ENCODE measurements around the gene VWA3A. TPM values are rescaled to one million over a fixed set of nuclear protein-coding genes. Genes with fewer than 3 reads are reported as not detected.
A peak's percentile ranks its signal among the peaks of the same experiment; 100 is the strongest.

VWA3A gene
- total RNA-seq, 2 donors from 2014 or later = not detected

DNA sequence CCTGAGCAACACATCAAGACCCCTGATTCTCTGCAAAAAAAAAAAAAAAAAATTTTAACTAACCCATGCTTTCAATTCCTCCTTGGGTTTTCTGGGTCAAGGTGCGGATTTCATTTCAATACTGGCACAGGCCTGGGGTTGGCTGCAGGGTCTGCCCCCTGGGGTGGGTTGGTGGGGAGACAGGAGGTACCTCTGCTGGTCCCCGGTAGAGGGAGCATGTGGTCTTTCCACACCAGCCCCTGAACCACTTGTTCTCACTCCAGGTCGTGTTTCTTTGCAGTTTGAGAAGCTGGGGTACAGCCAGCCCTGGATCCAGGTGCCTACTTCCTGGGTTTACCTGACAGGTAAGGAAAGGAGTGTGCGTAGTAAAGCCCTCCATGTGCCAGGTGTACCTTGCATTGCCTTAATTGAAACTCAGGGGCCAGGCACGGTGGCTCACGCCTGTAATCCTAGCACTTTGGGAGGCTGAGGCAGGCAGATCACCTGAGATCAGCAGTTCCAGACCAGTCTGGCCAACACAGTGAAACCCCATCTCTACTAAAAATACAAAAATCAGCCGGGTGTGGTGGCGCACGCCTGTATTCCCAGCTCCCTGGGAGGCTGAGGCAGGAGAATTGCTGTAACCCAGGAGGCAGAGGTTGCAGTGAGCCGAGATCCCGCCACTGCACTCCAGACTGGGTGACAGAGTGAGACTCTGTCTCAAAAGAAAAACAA lies 91.7 kb downstream of the VWA3A start:
- DNase-seq (ENCODE audit: low spot score) = no peak
- no peak overlapping the region for H3K27ac ChIP-seq
- no peaks in the 10 kb centered on the region for H3K27me3 ChIP-seq
- H3K9me3 ChIP-seq = no peaks in the 10 kb centered on the region
- H3K36me3 ChIP-seq = no peaks in the 10 kb centered on the region
- TF ChIP-seq, protein P1, sequence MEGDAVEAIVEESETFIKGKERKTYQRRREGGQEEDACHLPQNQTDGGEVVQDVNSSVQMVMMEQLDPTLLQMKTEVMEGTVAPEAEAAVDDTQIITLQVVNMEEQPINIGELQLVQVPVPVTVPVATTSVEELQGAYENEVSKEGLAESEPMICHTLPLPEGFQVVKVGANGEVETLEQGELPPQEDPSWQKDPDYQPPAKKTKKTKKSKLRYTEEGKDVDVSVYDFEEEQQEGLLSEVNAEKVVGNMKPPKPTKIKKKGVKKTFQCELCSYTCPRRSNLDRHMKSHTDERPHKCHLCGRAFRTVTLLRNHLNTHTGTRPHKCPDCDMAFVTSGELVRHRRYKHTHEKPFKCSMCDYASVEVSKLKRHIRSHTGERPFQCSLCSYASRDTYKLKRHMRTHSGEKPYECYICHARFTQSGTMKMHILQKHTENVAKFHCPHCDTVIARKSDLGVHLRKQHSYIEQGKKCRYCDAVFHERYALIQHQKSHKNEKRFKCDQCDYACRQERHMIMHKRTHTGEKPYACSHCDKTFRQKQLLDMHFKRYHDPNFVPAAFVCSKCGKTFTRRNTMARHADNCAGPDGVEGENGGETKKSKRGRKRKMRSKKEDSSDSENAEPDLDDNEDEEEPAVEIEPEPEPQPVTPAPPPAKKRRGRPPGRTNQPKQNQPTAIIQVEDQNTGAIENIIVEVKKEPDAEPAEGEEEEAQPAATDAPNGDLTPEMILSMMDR (IDR thresholded peaks at IDR 0.05) = no peak
- peaks cover 0 to 7% of the 10 kb centered on the region in 2 donors for H3K4me1 ChIP-seq
- H3K4me3 ChIP-seq = no peak overlapping the region

DNA sequence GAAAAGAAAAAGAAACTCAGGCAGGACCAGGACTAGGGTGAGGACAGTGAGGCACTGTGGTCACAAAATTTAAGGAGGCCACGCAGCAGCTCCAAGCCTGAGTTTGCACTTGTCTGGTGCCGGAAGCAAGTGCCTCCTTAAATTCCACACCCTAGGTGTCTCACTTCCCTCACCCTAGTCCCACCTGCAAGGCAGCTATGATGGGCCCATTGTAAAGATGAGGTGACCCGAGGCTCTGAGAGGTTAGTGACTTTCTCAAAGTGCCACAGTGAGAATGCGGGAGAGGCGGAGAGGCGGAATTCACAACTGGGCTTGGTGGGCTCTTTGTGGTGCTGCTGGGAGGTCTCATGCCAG lies 92.3 kb downstream of the VWA3A start:
- Histone ChIP-seq H3K36me3 (no peaks in the 10 kb centered on the region), H3K4me1 (peaks cover 0 to 13% of the 10 kb centered on the region in 2 donors), H3K4me3 (no peak overlapping the region), H3K27ac (no peak overlapping the region), H3K27me3 (no peaks in the 10 kb centered on the region), H3K9me3 (no peaks in the 10 kb centered on the region)
- DNase-seq (ENCODE audit: low spot score) = no peak
- TF ChIP-seq, protein P1 (IDR thresholded peaks at IDR 0.05) = no peak

DNA sequence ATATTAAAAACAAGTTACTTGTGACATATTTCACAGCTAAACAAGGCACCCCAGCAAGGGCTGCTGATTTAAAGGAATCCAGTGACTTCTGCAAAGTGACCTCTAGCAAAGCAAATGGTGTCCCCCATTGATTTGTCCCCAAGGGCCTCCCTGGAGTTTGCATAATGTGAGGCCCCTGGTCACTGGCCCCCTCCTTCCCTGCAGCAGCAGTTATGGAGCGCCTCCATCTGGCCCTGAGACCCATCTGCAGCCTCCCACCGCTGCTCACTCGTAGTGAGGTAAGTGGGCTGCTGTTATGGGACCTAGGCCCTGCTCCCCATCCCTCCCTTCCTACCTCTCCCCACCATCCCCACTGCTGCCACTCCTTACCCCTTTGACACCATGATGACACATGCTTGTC lies 94.2 kb downstream of the VWA3A start:
- peaks cover 0 to 18% of the 10 kb centered on the region in 2 donors for H3K4me1 ChIP-seq
- H3K4me3 ChIP-seq = no peak overlapping the region
- no peak overlapping the region for H3K27ac ChIP-seq
- H3K27me3 ChIP-seq = no peaks in the 10 kb centered on the region
- no peaks in the 10 kb centered on the region for H3K9me3 ChIP-seq
- TF ChIP-seq, protein P1 (IDR thresholded peaks at IDR 0.05) = no peak
- no peak for DNase-seq (ENCODE audit: low spot score)
- no peaks in the 10 kb centered on the region for H3K36me3 ChIP-seq

DNA sequence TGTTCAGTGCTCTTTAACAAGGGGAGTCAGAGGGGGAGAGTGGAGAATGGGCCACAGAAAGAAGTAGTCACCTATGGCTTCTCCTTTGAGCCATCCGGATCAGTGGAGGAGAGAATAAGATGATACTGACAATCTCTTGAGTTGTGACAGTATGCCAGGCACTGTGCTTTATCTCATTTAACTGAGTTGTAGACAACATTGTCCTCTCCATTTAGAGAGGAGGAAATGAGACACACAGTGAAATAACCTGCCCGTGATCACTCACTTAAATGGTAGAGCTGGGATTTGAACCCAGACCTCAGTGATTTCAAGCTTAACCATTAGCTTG lies 95.9 kb downstream of the VWA3A start:
- no peak overlapping the region for H3K4me3 ChIP-seq
- no peaks in the 10 kb centered on the region for H3K36me3 ChIP-seq
- TF ChIP-seq, protein P1 (IDR thresholded peaks at IDR 0.05) = no peak
- H3K9me3 ChIP-seq = no peaks in the 10 kb centered on the region
- no peak overlapping the region for H3K27ac ChIP-seq
- no peak for DNase-seq (ENCODE audit: low spot score)
- peaks cover 0 to 34% of the 10 kb centered on the region in 2 donors for H3K4me1 ChIP-seq
- H3K27me3 ChIP-seq = no peaks in the 10 kb centered on the region

DNA sequence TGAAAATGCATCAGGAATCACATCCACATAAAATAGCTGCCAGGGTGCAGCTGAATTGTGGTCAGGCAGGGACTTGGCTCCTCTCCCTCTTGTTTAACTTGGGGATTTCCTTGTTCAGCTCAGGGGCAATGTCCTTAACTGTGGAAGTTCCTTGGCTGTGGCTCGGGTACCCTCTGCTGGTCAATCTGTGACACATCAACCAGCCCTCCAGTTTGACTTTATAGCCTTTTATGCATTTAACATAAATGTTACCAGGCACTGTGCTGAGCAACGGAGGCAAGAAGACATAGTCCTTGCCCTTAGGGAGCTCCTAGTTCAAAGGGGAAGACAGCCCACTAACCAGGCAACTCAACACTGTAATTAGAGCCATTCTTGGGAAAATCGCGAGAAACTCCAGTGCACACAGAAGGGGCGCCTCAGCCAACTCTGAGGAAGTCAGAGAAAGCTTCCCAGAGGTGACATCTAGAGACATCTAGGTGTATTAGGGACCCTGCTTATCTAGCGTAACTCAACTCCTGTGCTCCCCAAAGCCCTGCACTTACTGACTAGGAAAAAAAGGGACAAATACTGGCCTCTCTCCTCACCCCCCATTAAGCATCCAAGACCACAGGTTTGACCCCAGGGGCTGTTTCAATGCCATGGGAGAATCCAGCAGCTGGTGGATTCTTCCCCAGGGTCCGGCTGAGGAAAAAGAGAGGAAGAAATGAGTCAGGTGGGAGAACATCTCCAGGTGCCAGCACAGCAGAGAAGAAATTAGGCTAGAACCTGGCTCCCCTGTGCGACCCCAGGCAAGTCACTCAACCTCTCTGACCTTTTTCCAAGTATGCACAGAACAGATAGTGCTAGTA lies 96.5 kb downstream of the VWA3A start:
- Histone ChIP-seq H3K4me3 (no peak overlapping the region), H3K27me3 (no peaks in the 10 kb centered on the region), H3K9me3 (no peaks in the 10 kb centered on the region), H3K27ac (peak overlapping the region; percentile 95 to 97), H3K4me1 (peaks cover 0 to 34% of the 10 kb centered on the region in 2 donors), H3K36me3 (no peaks in the 10 kb centered on the region)
- TF ChIP-seq, protein P1 (IDR thresholded peaks at IDR 0.05) = peak; percentile 54 to 89
- DNase-seq (ENCODE audit: low spot score) = peak; percentile 80
